OCI-LY7 (cell line): ENCODE data around the gene ARSJ. TPM values are rescaled to one million over a fixed set of nuclear protein-coding genes. Genes with fewer than 3 reads are reported as not detected.

Experiments
- BruUV-seq: library from RNA; stranded (reverse); fragments of 400-500 nt; replicated peaks from 2 replicates; lab custom pipeline; 2021; lab: Mats Ljungman, UMichigan
- CTCF ChIA-PET: fragments of 300-600 bp; sonication (Branson Sonifier 250); formaldehyde crosslinking; loops from one replicate; lab custom pipeline; 2022; ENCODE audit warnings: antibody characterized with exemption; ENCODE audit not compliant: unreplicated experiment; lab: Charles Lee
- POLR2A ChIA-PET: fragments of 300-600 bp; sonication (Branson Sonifier 250); formaldehyde crosslinking; loops from one replicate; lab custom pipeline; 2022; ENCODE audit warnings: antibody characterized with exemption; lab: Charles Lee
- DNase-seq: peaks from one replicate; pipeline ENCODE4 v3.0.0-alpha.2; 2015; ENCODE audit warnings: low spot score
- H2AFZ ChIP-seq: fragments of 200-600 bp; sonication (generic), shearing (Covaris generic); 2 replicates; pipeline ENCODE4 v1.6.1; 2014; ENCODE audit warnings: mild to moderate bottlenecking, antibody characterized with exemption, low read length, moderate library complexity
- H3K27ac ChIP-seq: fragments of 200-600 bp; sonication (generic); 2 replicates; pipeline ENCODE4 v1.5.1; 2014; ENCODE audit warnings: mixed run types, low read depth, mild to moderate bottlenecking, moderate library complexity, low read length, inconsistent platforms; ENCODE audit not compliant: poor library complexity, severe bottlenecking
- H3K36me3 ChIP-seq: fragments of 200-600 bp; sonication (generic); 2 replicates; pipeline ENCODE4 v1.6.1; 2014; ENCODE audit warnings: mild to moderate bottlenecking, antibody characterized with exemption, low read length, moderate library complexity, mixed read lengths; ENCODE audit not compliant: insufficient read depth
- H3K4me1 ChIP-seq: fragments of 200-600 bp; sonication (generic); 2 replicates; pipeline ENCODE4 v1.5.1; 2014; ENCODE audit warnings: mild to moderate bottlenecking, low read length; ENCODE audit not compliant: insufficient read depth, poor library complexity, severe bottlenecking
- H3K4me2 ChIP-seq: fragments of 200-600 bp; sonication (generic); 2 replicates; pipeline ENCODE4 v1.6.1; 2014; ENCODE audit warnings: mild to moderate bottlenecking, low read length
- H3K4me3 ChIP-seq: fragments of 200-600 bp; sonication (generic); 2 replicates; pipeline ENCODE4 v1.5.1; 2014; ENCODE audit warnings: mild to moderate bottlenecking, low read depth, low read length; ENCODE audit not compliant: poor library complexity, severe bottlenecking
- H3K79me2 ChIP-seq: fragments of 200-600 bp; sonication (generic); 2 replicates; pipeline ENCODE4 v1.6.1; 2016; ENCODE audit warnings: low read depth, mild to moderate bottlenecking, low read length, moderate library complexity, mixed read lengths; ENCODE audit not compliant: insufficient read depth
- H3K9me2 ChIP-seq: fragments of 200-600 bp; sonication (generic); 2 replicates; pipeline ENCODE4 v1.6.1; 2016; ENCODE audit warnings: mild to moderate bottlenecking, low read length, mixed read lengths; ENCODE audit not compliant: insufficient read depth
- H3K9me3 ChIP-seq: fragments of 200-600 bp; sonication (generic); 2 replicates; pipeline ENCODE4 v1.6.1; 2014; ENCODE audit warnings: mild to moderate bottlenecking, mixed run types, low read length, mixed read lengths
- H4K20me1 ChIP-seq: fragments of 200-600 bp; sonication (generic); 2 replicates; pipeline ENCODE4 v1.6.1; 2014; ENCODE audit warnings: mild to moderate bottlenecking, antibody characterized with exemption, low read length, moderate library complexity, mixed read lengths; ENCODE audit not compliant: insufficient read depth
- CTCF ChIP-seq: fragments of 200-600 bp; sonication (generic); conservative IDR thresholded peaks from 2 replicates; pipeline ENCODE4 v1.5.1; 2014; ENCODE audit warnings: mild to moderate bottlenecking, antibody characterized with exemption, low read length, moderate library complexity, mixed read lengths
- EZH2phosphoT487 ChIP-seq: fragments of 200-600 bp; sonication (generic); IDR thresholded peaks from 2 replicates; pipeline ENCODE4 v1.6.1; 2018; ENCODE audit warnings: low read depth, borderline replicate concordance, mild to moderate bottlenecking, mixed run types, antibody characterized with exemption, low read length, moderate library complexity, mixed read lengths
- intact Hi-C: fragments of 100-400 bp; cut with micrococcal nuclease; formaldehyde crosslinking; loops from one replicate; pipeline ENCODE4 v1.10.0; 2022; ENCODE audit not compliant: unreplicated experiment
- total RNA-seq, 2 experiments: library from RNA; depleted of rRNA in 1 of 2; stranded (reverse); fragments of >200 nt in 1 of 2; shearing (Covaris generic) in 1 of 2; gene quantifications; 2 replicates each; pipeline ENCODE4 v1.2.3, GENCODE V29; 2014 to 2022

Gene ARSJ
- total RNA-seq, 2 experiments from 2014 or later: not detected

GRCh38 chr4:113901994-113902787, 77.3 kb downstream of the ARSJ start:
- H3K36me3 ChIP-seq: no peaks in the 10 kb centered on the region
- H2AFZ ChIP-seq: no peak overlapping the region
- H3K79me2 ChIP-seq: no peaks in the 10 kb centered on the region
- ChIA-PET POLR2A (no interaction called here), CTCF (no interaction called here)
- H3K4me3 ChIP-seq: no peak overlapping the region
- no peak overlapping the region for H3K27ac ChIP-seq
- intact Hi-C loops: loop anchor here (5.0 kb wide), 1 partner anchor 120 kb away; no protein-coding TSS in a partner anchor
- no peak for DNase-seq
- no peaks in the 10 kb centered on the region for H4K20me1 ChIP-seq
- BruUV-seq: no TSS peak
- H3K9me2 ChIP-seq: no peaks in the 10 kb centered on the region
- no peak overlapping the region for H3K4me2 ChIP-seq
- no peak for TF ChIP-seq EZH2phosphoT487
- TF ChIP-seq CTCF: no peak
- peaks cover 23% of the 10 kb centered on the region for H3K4me1 ChIP-seq
- H3K9me3 ChIP-seq: no peaks in the 10 kb centered on the region

- Histone ChIP-seq H2AFZ (no peak overlapping the region; the same call in 1 of the 2 replicates), H3K36me3 (no peaks in the 10 kb centered on the region), H3K4me2 (peak overlapping the region; percentile 54), H3K79me2 (no peaks in the 10 kb centered on the region), H3K27ac (peak overlapping the region; percentile 40), H4K20me1 (no peaks in the 10 kb centered on the region), H3K9me2 (no peaks in the 10 kb centered on the region), H3K4me1 (peaks cover 23% of the 10 kb centered on the region), H3K9me3 (no peaks in the 10 kb centered on the region), H3K4me3 (peak overlapping the region; percentile 6)
- intact Hi-C loops: loop anchor here (5.0 kb wide), 1 partner anchor 117 kb away; no protein-coding TSS in a partner anchor
- BruUV-seq: no TSS peak
- ChIA-PET CTCF (no interaction called here), POLR2A (interaction anchor here (1.2 to 1.3 kb wide), 2 partner anchors 10 to 18 kb away, joined by 4 to 6 read pairs; no protein-coding TSS in a partner anchor)
- DNase-seq: peak; percentile 74
- TF ChIP-seq EZH2phosphoT487 (no peak), CTCF (no peak)
Observed at GRCh38 chr4:113899271-113900070, 80.0 kb downstream of the ARSJ start.
